Measurements from ENCODE around the gene FILIP1L. TPM values are rescaled to one million over a fixed set of nuclear protein-coding genes. Genes with fewer than 3 reads are reported as not detected.

The FILIP1L gene
- total and polyA plus RNA-seq, 2 donors (not counting 1 experiment from before 2014, with no cell fraction given), result 0.32 to 0.48 TPM

DNA sequence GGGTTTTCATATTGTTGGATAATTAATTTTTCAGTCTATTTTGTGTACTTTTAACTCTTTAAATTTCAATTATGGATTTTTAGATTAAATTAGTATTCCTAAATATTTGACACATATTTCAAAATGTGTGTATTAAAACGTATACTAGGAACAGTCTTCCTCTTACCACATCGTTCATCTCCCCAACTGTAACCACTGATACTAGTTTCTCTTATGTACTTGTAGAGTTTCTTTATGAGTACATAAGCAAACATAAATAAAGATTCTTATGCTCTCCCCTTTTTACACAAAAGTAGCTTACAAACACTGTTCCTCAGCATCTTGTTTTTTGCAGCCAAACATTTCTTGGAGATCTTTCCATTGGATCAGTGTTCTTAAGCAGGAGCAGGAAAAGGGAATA lies 250.7 kb downstream of the FILIP1L start:
- H3K9me3 ChIP-seq (ENCODE audit: control extremely low read depth in 1 of 3, control insufficient read depth in 2 of 3, insufficient read depth in 1 of 3, low read length in 2 of 3), result no peaks in the 10 kb centered on the region
- no peak overlapping the region for H3K4me2 ChIP-seq (replicated peaks; ENCODE audit: low read depth, low read length, poor library complexity, severe bottlenecking)
- H3K36me3 ChIP-seq (replicated peaks in 1 of 2; ENCODE audit: control extremely low read depth in 1 of 2, control insufficient read depth in 1 of 2, extremely low read depth in 1 of 2, insufficient read depth in 2 of 2, low read length in 1 of 2), result no peaks in the 10 kb centered on the region
- H3K4me1 ChIP-seq (ENCODE audit: control insufficient read depth in 2 of 2, insufficient read depth in 2 of 2, low read length in 2 of 2), result no peaks in the 10 kb centered on the region
- Mint-ChIP-seq H3K4me3 (no peak overlapping the region), H3K9me3 (ENCODE audit: insufficient read depth) (no peaks in the 10 kb centered on the region), H3K27me3 (no peaks in the 10 kb centered on the region), H3K27ac (no peak overlapping the region), H3K4me1 (peaks cover 10% of the 10 kb centered on the region)
- no peak for TF ChIP-seq CTCF (IDR thresholded peaks at IDR 0.05)
- no peak for TF ChIP-seq EZH2 (IDR thresholded peaks at IDR 0.05; ENCODE audit: borderline replicate concordance, insufficient read depth, low read depth, low read length, poor library complexity, severe bottlenecking)
- no peak overlapping the region for H3K9ac ChIP-seq (ENCODE audit: low read length)
- H4K20me1 ChIP-seq (ENCODE audit: control insufficient read depth, insufficient read depth, low read length, poor library complexity, severe bottlenecking), result no peaks in the 10 kb centered on the region
- intact Hi-C loops (cut with micrococcal nuclease), result no loop called here
- POLR2A ChIA-PET, result no interaction called here
- H3K27ac ChIP-seq (ENCODE audit: low read length in 2 of 2), result no peak overlapping the region
- no peak overlapping the region for H3K4me3 ChIP-seq (ENCODE audit: control extremely low read depth in 1 of 5, extremely low read depth in 1 of 5, insufficient read depth in 1 of 5, low read depth in 2 of 5, low read length in 4 of 5)
- no peaks in the 10 kb centered on the region for H3K79me2 ChIP-seq (ENCODE audit: control insufficient read depth, insufficient read depth, low read length)
- WGBS (ENCODE audit: insufficient coverage), result no CpG with 5 or more reads among the region's 2 CpGs
- ATAC-seq (ENCODE audit: low read depth), result no peak
- CTCF ChIA-PET, result no interaction called here
- no peak overlapping the region for H2AFZ ChIP-seq (ENCODE audit: insufficient read depth, low read depth, low read length, poor library complexity, severe bottlenecking)
- H3K27me3 ChIP-seq (replicated peaks in 1 of 4; ENCODE audit: control extremely low read depth in 1 of 4, control insufficient read depth in 3 of 4, insufficient read depth in 4 of 4, low read length in 3 of 4), result no peaks in the 10 kb centered on the region
- no peak for DNase-seq

GRCh38 chr3:99863002-99863401 lies 251.3 kb downstream of the FILIP1L start:
- TF ChIP-seq CTCF (IDR thresholded peaks at IDR 0.05) (no peak), EZH2 (IDR thresholded peaks at IDR 0.05; ENCODE audit: borderline replicate concordance, insufficient read depth, low read depth, low read length, poor library complexity, severe bottlenecking) (no peak)
- H3K27ac ChIP-seq (ENCODE audit: low read length in 2 of 2), result no peak overlapping the region
- no peak for ATAC-seq (ENCODE audit: low read depth)
- POLR2A ChIA-PET, result no interaction called here
- H3K4me3 ChIP-seq (ENCODE audit: control extremely low read depth in 1 of 5, extremely low read depth in 1 of 5, insufficient read depth in 1 of 5, low read depth in 2 of 5, low read length in 4 of 5), result no peak overlapping the region
- no peak overlapping the region for H3K4me2 ChIP-seq (replicated peaks; ENCODE audit: low read depth, low read length, poor library complexity, severe bottlenecking)
- no peaks in the 10 kb centered on the region for H3K36me3 ChIP-seq (replicated peaks in 1 of 2; ENCODE audit: control extremely low read depth in 1 of 2, control insufficient read depth in 1 of 2, extremely low read depth in 1 of 2, insufficient read depth in 2 of 2, low read length in 1 of 2)
- H3K27me3 ChIP-seq (replicated peaks in 1 of 4; ENCODE audit: control extremely low read depth in 1 of 4, control insufficient read depth in 3 of 4, insufficient read depth in 4 of 4, low read length in 3 of 4), result no peaks in the 10 kb centered on the region
- H3K9me3 Mint-ChIP-seq (ENCODE audit: insufficient read depth), result no peaks in the 10 kb centered on the region
- intact Hi-C loops (cut with micrococcal nuclease), result no loop called here
- H3K4me3 Mint-ChIP-seq, result no peak overlapping the region
- no peaks in the 10 kb centered on the region for H3K27me3 Mint-ChIP-seq
- H3K79me2 ChIP-seq (ENCODE audit: control insufficient read depth, insufficient read depth, low read length), result no peaks in the 10 kb centered on the region
- H3K4me1 ChIP-seq (ENCODE audit: control insufficient read depth in 2 of 2, insufficient read depth in 2 of 2, low read length in 2 of 2), result no peaks in the 10 kb centered on the region
- H3K4me1 Mint-ChIP-seq, result peaks cover 7% of the 10 kb centered on the region
- no CpG with 5 or more reads among the region's 6 CpGs for WGBS (ENCODE audit: insufficient coverage)
- H4K20me1 ChIP-seq (ENCODE audit: control insufficient read depth, insufficient read depth, low read length, poor library complexity, severe bottlenecking), result no peaks in the 10 kb centered on the region
- CTCF ChIA-PET, result no interaction called here
- H2AFZ ChIP-seq (ENCODE audit: insufficient read depth, low read depth, low read length, poor library complexity, severe bottlenecking), result no peak overlapping the region
- no peaks in the 10 kb centered on the region for H3K9me3 ChIP-seq (ENCODE audit: control extremely low read depth in 1 of 3, control insufficient read depth in 2 of 3, insufficient read depth in 1 of 3, low read length in 2 of 3)
- no peak for DNase-seq
- H3K27ac Mint-ChIP-seq, result no peak overlapping the region
- H3K9ac ChIP-seq (ENCODE audit: low read length), result no peak overlapping the region

Data from B cell (primary cell).